Measurements from ENCODE around the gene LINGO3.
"Not testable (repeated sequence)": the region's sequence is repeated elsewhere in the genome, so short reads cannot be mapped to it uniquely, and the experiment has no call there.

LINGO3 gene

DNA sequence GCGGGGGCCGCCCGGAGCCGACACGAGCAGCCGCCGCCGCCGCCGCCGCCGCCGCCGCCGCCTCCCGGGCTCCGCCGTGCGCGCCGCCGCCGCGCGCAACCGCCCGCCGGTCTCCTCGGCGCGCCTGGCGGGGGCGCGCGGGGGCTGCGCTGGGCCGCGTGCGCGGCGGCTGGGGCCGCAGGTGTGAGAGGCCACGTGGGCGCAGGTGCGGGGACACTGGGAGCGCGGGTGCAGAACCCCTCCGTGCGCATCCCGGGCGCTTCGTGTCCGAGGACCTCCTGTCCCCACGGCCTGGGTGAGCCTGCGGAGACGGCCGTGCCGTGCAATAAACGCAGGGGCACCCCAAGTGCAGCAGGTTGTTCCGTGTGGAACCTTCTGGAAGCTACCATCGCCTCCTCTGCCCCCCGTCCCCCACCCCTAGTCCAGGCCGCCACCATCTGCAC lies at the start of gene LINGO3:
Gene LINGO3 (minus strand): TSS at position 41 of the 443 bp plus-strand sequence. CDS start 16,378 bp downstream, outside the sequence.
- DNase-seq (ENCODE audit: low spot score): no peak

- DNase-seq (ENCODE audit: low spot score): no peak
Measured at GRCh38 chr19:2356036-2356646, 48.2 kb upstream of the LINGO3 start.

GRCh38 chr19:2355168-2356035 lies 47.4 kb upstream of the LINGO3 start:
- DNase-seq (ENCODE audit: low spot score): no peak

- no peak for DNase-seq (ENCODE audit: low spot score)
Measured at GRCh38 chr19:2354670-2355069, 46.7 kb upstream of the LINGO3 start.

DNA sequence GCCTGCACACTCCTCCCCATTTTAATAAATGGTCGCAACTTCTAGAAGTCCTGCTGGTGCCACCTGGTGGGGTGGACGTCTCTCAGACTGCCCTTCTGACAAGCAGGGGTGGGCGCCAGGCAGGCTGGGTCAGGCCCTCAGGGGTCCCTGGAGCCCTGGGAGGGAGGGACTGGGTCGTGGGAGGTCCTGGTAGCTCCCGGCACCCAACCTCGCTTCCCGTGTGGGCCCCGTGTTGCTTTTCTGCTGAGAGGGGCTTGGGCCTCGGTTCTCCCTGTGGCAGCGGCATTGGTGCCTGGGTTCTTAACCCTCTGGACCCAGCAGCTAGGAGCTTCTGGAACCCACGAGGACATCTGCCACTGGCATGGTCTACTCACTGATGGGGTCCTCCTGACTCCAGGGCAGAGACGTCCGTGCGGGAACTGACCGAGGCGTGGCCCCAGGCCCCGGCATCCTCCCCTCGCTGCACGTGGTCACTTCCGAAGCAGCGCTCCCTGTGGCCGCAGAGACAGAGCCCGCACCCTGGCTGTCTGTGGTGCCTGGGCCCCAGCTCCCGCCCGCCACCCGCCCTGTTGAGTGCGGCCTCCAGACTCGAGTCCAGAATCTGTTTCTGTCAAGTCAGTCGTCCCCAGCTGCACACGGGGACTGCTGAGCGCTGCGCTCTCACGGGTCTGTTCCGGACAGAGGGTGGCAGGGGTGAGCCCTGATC lies 46.1 kb upstream of the LINGO3 start:
- no peak for DNase-seq (ENCODE audit: low spot score)

DNA sequence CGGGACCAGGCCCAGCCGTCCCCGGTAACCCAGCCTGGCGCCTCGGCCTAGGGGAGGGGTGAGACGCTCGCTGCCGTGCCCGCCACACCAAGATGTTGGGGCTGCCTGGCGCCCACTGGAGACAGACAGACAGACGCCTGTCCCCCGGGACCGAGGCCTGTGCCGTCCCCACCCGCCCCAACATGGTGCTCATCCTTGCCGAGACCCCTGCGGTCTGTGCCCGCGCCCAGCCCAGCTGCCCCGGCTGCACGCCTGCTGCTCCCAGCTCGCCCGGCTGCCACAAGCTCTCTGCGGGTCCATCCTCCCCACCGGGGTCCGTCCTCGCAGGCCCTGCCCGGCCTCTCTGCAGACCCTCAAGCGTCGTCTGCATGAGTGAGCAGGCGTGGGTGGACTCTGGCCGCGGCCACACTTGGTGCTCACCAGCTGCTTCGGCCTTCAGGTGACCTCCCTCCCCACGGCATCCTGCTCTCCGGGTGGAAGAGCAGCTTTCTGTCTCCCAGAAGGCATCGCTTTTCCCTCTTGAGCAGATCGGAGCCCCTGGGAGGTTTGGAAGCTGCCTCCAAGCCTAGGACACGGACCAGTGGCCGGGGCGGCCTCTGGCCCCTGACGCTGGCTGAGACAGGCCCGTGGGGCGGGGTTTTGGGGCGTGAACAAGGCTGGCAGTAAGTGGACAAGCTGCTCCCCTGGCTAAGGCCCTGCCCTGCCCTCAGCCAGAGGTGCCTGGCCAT lies 45.4 kb upstream of the LINGO3 start:
- DNase-seq (ENCODE audit: low spot score): no peak

- no peak for DNase-seq (ENCODE audit: low spot score)
Measured at GRCh38 chr19:2352121-2352520, 44.2 kb upstream of the LINGO3 start.

- no peak for DNase-seq (ENCODE audit: low spot score)
Measured at GRCh38 chr19:2351591-2351990, 43.6 kb upstream of the LINGO3 start.

DNA sequence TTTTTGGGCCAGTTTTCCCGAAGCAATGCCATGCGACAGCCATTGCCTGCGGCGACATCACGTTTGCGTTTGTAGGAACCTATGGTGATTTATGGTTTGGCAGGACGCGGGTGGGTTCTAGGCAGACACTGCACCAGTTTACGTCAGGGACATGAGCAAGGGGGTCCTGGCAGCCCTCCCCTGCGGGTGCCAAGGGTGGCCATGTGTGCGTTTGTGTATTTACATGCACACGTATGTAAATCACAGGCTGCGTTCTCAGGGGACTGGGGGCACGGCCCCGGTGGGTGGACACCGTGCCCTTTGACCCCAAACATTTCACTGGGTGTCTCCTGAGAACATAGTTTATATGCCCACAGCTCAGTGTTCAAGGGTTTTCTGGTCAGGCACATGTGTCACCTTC lies 42.7 kb upstream of the LINGO3 start:
- no peak for DNase-seq (ENCODE audit: low spot score)

DNA sequence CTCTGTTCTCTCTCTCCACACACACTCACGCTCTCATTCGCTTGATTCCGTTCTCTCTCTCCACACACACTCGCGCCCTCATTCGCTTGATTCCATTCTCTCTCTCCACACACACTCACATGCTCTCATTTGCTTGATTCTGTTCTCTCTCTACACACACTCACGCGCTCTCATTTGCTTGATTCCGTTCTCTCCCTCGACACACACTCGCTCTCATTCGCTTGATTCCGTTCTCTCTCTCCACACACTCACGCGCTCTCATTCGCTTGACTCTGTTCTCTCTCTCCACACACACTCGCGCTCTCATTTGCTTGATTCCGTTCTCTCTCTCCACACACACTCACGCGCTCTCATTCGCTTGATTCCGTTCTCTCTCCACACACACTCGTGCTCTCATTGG lies 41.9 kb upstream of the LINGO3 start:
- DNase-seq (ENCODE audit: low spot score): not testable (repeated sequence)

DNA sequence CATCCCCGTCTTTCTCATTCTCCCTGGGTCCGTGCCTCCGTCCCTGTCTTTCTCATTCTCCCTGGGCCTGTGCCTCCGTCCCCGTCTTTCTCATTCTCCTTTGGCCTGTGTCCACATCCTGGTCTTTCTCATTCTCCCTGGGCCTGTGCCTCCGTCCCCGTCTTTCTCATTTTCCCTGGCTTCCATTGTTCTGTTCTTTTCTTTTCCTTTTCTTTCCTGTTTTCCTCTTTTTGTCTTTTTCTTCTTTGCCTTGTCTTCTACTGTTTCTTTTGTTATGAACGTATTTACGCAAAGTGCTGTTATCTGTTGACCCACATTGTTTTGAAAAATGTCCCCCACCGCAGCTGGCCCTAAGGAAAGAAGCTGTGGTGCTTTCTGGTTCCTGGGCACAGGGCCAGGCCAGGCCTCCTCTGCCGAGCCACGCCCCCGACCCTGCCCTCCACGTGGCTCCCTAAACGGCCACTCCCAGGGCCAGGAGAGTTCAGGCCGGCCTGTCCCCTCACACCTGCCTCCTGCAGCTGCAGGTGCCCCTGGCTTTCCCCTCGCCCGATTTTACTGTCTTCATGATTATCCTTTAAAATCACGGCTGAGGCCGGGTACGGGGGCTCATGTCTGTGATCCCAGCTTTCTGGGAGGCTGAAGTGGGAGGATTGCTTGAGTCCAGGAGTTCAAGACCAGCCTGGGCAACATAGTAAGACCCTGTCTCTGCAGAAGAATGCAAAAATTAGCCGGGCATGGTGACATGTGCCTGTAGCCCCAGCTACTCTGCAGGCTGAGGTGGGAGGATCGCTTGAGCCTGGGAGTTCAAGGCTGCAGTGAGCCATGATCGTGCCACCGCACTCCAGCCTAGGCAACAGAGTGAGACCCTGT lies 38.1 kb upstream of the LINGO3 start:
- no peak for DNase-seq (ENCODE audit: low spot score)

DNA sequence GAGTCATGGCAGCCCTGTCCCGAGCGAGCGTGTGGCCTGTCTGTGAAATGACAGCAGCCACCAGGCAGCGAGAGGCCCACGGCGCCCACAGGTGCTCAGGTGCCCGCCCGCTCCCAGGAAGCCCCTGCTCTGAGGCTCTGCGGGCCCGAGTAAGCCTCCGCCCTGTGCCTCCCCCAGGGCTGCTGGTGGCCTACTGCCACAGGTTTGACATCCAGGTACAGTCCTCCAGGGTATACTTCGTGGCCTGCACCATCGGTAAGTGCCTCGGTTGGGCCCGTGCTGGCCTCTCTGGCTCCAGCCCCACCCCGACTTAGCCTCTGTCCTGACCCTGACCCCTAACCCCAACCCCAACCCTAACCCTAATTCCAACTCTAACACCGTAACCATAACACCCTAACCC lies 37.1 kb upstream of the LINGO3 start:
- no peak for DNase-seq (ENCODE audit: low spot score)

- DNase-seq (ENCODE audit: low spot score): no peak
Measured at GRCh38 chr19:2344381-2344870, 36.5 kb upstream of the LINGO3 start.

- no peak for DNase-seq (ENCODE audit: low spot score)
Measured at GRCh38 chr19:2343289-2343982, 35.5 kb upstream of the LINGO3 start.

GRCh38 chr19:2342656-2343288 lies 34.8 kb upstream of the LINGO3 start:
- DNase-seq (ENCODE audit: low spot score): no peak

DNA sequence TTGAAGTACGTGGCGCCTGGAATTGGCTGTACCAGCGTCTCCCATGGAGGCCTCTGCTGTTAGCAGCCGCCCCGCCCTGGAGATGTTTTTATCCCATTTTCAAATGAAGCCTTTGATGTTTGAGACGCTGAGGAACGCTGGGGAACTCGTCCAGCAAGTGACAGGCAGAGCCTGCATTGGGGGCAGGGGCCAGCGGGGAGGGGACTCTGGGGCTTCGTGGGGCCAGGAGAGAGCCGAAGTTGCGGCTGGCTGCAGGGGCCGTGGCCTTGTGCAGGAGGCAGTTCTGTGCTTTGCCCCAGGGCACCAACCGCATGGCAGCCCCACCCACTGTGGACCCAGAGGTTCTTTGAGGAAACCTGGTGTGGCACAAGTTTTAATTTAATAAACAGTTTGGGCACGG lies 34.0 kb upstream of the LINGO3 start:
- no peak for DNase-seq (ENCODE audit: low spot score)

- no peak for DNase-seq (ENCODE audit: low spot score)
Measured at GRCh38 chr19:2341244-2341751, 33.3 kb upstream of the LINGO3 start.

- DNase-seq (ENCODE audit: low spot score): no peak
Measured at GRCh38 chr19:2340496-2341243, 32.7 kb upstream of the LINGO3 start.
